Neuronal stem cell (in vitro differentiated cells): ENCODE data around the gene HEXD. TPM values are rescaled to one million over a fixed set of nuclear protein-coding genes. Genes with fewer than 3 reads are reported as not detected.

Source experiments
- DNase-seq: peaks from one replicate; pipeline ENCODE4 v3.0.0-alpha.2; 2013; ENCODE audit warnings: low spot score
- H2AFZ ChIP-seq: one replicate; pipeline ENCODE4 v1.6.1; 2013; ENCODE audit warnings: mild to moderate bottlenecking, low read length, inconsistent platforms
- H2AK5ac ChIP-seq: 2 replicates; pipeline ENCODE4 v1.6.1; 2013; ENCODE audit warnings: low read depth, mild to moderate bottlenecking, inconsistent platforms, low read length, moderate library complexity, mixed read lengths
- H2BK120ac ChIP-seq: 2 replicates; pipeline ENCODE4 v1.6.1; 2013; ENCODE audit warnings: low read depth, mild to moderate bottlenecking, inconsistent platforms, low read length, moderate library complexity, mixed read lengths
- H2BK12ac ChIP-seq: one replicate; pipeline ENCODE4 v1.6.1; 2013; ENCODE audit warnings: low read length, inconsistent platforms
- H2BK15ac ChIP-seq: 2 replicates; pipeline ENCODE4 v1.6.1; 2013; ENCODE audit warnings: mild to moderate bottlenecking, low read length, inconsistent platforms, mixed read lengths
- H2BK5ac ChIP-seq: one replicate; pipeline ENCODE4 v1.6.1; 2013; ENCODE audit warnings: inconsistent platforms, mild to moderate bottlenecking, low read length, moderate library complexity
- H3K14ac ChIP-seq: one replicate; pipeline ENCODE4 v1.6.1; 2013; ENCODE audit warnings: low read length, inconsistent platforms
- H3K18ac ChIP-seq: 2 replicates; pipeline ENCODE4 v1.6.1; 2013; ENCODE audit warnings: low read length, inconsistent platforms
- H3K23ac ChIP-seq: 2 replicates; pipeline ENCODE4 v1.6.1; 2013; ENCODE audit warnings: low read depth, mild to moderate bottlenecking, mixed read lengths, low read length, inconsistent platforms; ENCODE audit not compliant: poor library complexity
- H3K27ac ChIP-seq: replicated peaks from 3 replicates; pipeline ENCODE4 v1.5.1; 2013; ENCODE audit warnings: low read length, inconsistent platforms
- H3K27me3 ChIP-seq, 3 experiments: 2 replicates each; pipeline ENCODE4 v1.6.1; 2013; ENCODE audit warnings: low read length in 3 of 3, mild to moderate bottlenecking in 2 of 3, inconsistent platforms in 1 of 3, low read depth in 1 of 3, mixed read lengths in 1 of 3, moderate library complexity in 1 of 3; ENCODE audit not compliant: control insufficient read depth in 3 of 3, insufficient read depth in 3 of 3
- H3K36me3 ChIP-seq, 2 donors: replicated peaks in 1 of 2; 2 replicates each; pipeline ENCODE4 v1.6.1; 2013; ENCODE audit warnings: low read length in 2 of 2; ENCODE audit not compliant: control insufficient read depth in 2 of 2, insufficient read depth in 2 of 2
- H3K4ac ChIP-seq: 2 replicates; pipeline ENCODE4 v1.6.1; 2013; ENCODE audit warnings: inconsistent platforms, mild to moderate bottlenecking, low read length, moderate library complexity
- H3K4me1 ChIP-seq, 2 donors: 1 replicate in 1 of 2; 2 replicates in 1 of 2; pipeline ENCODE4 v1.6.1; 2013; ENCODE audit warnings: low read length in 2 of 2, low read depth in 1 of 2; ENCODE audit not compliant: control insufficient read depth in 2 of 2, insufficient read depth in 1 of 2
- H3K4me2 ChIP-seq: one replicate; pipeline ENCODE4 v1.6.1; 2013; ENCODE audit warnings: mild to moderate bottlenecking, low read length, inconsistent platforms; ENCODE audit not compliant: insufficient read depth, poor library complexity, severe bottlenecking
- H3K4me3 ChIP-seq, 2 donors: 2 replicates each; pipeline ENCODE4 v1.5.1; 2013; ENCODE audit warnings: low read length in 2 of 2, mild to moderate bottlenecking in 2 of 2, inconsistent platforms in 1 of 2, moderate library complexity in 1 of 2
- H3K79me1 ChIP-seq: one replicate; pipeline ENCODE4 v1.6.1; 2013; ENCODE audit warnings: low read depth, mild to moderate bottlenecking, inconsistent platforms, low read length, moderate library complexity
- H3K9ac ChIP-seq: one replicate; pipeline ENCODE4 v1.6.1; 2013; ENCODE audit warnings: mild to moderate bottlenecking, low read depth, low read length, inconsistent platforms; ENCODE audit not compliant: poor library complexity
- H3K9me3 ChIP-seq, 2 donors: replicated peaks in 1 of 2; 2 replicates each; pipeline versions ENCODE3 to v1.6.1; 2013; ENCODE audit warnings: low read length in 2 of 2, mild to moderate bottlenecking in 2 of 2, inconsistent platforms in 1 of 2, low read depth in 1 of 2, mixed read lengths in 1 of 2, moderate library complexity in 1 of 2; ENCODE audit not compliant: control insufficient read depth in 2 of 2, insufficient read depth in 1 of 2
- H4K8ac ChIP-seq: one replicate; pipeline ENCODE4 v1.6.1; 2013; ENCODE audit warnings: low read depth, mild to moderate bottlenecking, inconsistent platforms, low read length, moderate library complexity
- H4K91ac ChIP-seq: one replicate; pipeline ENCODE4 v1.6.1; 2013; ENCODE audit warnings: low read length, low read depth, mild to moderate bottlenecking, inconsistent platforms; ENCODE audit not compliant: poor library complexity
- WGBS, 2 donors: extraction: QIAGEN DNeasy Blood & Tissue Kit; methylation state at CpG; one replicate each; pipeline ENCODE4 v1.1.7; 2013; ENCODE audit warnings: missing lambda C conversion rate in 2 of 2, mixed read lengths in 1 of 2; ENCODE audit not compliant: insufficient read length in 2 of 2, insufficient replicate concordance in 1 of 2; ENCODE audit errors: extremely low coverage in 2 of 2; 5-methylcytosine and 5-hydroxymethylcytosine counted together
- polyA plus RNA-seq, 2 experiments: library from polyadenylated mRNA; stranded (reverse); fragments of 200-250 nt; gene quantifications; one replicate each; pipeline ENCODE4 v1.2.3, GENCODE V29; 2013

Gene HEXD
- 19.9 TPM for polyA plus RNA-seq (2013, experiment 1 of 2)
- polyA plus RNA-seq (2013, experiment 2 of 2): 19.4 TPM

GRCh38 chr17:82418001-82418986 is at the start of gene HEXD, which contains the start of gene OGFOD3:
HEXD (plus strand) TSS chr17:82418347; CDS start chr17:82419800, 1,453 bp downstream.
OGFOD3 (minus strand) TSS chr17:82418586; CDS start chr17:82418485, 101 bp downstream.
- H2BK5ac ChIP-seq: no peak within 1 kb of the TSS
- H3K4me1 ChIP-seq: peaks cover 5% of the 10 kb centered on the region in 2 donors
- H3K14ac ChIP-seq: peak within 1 kb of the TSS; percentile 71
- peaks cover 3 to 4% of the 10 kb centered on the region in 2 donors for H3K9me3 ChIP-seq
- H2AK5ac ChIP-seq: peak within 1 kb of the TSS; percentile 47
- no CpG with 5 or more reads among the region's 108 CpGs for WGBS, 2 donors
- H3K36me3 ChIP-seq: peaks cover 9 to 36% of the 10 kb centered on the region in 2 donors
- peak; percentile 90 for DNase-seq
- H2BK12ac ChIP-seq: peak within 1 kb of the TSS; percentile 90
- H3K27me3 ChIP-seq: peaks cover 0 to 2% (median 0%) of the 10 kb centered on the region in 3 experiments
- H3K9ac ChIP-seq: peak within 1 kb of the TSS; percentile 96
- H3K4me2 ChIP-seq: peak within 1 kb of the TSS; percentile 98
- peak within 1 kb of the TSS; percentile 100 for H3K18ac ChIP-seq
- peak within 1 kb of the TSS; percentile 86 for H3K27ac ChIP-seq
- H4K8ac ChIP-seq: no peak within 1 kb of the TSS
- H2BK15ac ChIP-seq: peak within 1 kb of the TSS; percentile 67
- no peak within 1 kb of the TSS for H2BK120ac ChIP-seq
- H4K91ac ChIP-seq: no peak within 1 kb of the TSS
- peak within 1 kb of the TSS; percentile 98 for H3K23ac ChIP-seq
- H3K4ac ChIP-seq: no peak within 1 kb of the TSS
- peak within 1 kb of the TSS; percentile 96 for H2AFZ ChIP-seq
- peaks cover 2% of the 10 kb centered on the region for H3K79me1 ChIP-seq
- H3K4me3 ChIP-seq: peak within 1 kb of the TSS; percentile 94 to 100

DNA sequence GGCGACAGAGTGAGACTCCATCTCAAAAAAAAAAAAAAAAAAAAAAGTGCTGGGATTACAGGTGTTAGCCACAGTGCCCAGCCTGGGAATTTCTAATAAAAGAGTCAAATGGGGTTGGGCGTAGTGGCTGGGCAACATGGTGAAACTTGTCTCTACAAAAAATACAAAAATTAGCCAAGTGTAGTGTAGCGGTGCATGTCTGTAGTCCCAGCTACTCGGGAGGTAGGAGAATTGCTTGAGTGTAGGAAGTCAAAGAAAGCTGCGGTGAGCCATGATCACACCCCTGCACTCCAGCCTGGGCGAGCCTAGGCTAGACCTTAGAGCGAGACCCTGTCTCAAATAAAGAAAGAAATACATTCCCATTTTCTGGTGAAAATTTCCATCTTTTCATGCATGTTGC is 48.9 kb upstream of the HEXD start:
- H3K23ac ChIP-seq: no peak overlapping the region
- H3K9ac ChIP-seq: no peak overlapping the region
- H3K36me3 ChIP-seq: no peaks in the 10 kb centered on the region
- H3K27me3 ChIP-seq: peaks cover 6 to 37% (median 27%) of the 10 kb centered on the region in 3 experiments
- H2AFZ ChIP-seq: no peak overlapping the region
- H3K9me3 ChIP-seq: peaks cover 0 to 3% of the 10 kb centered on the region in 2 donors
- H2BK12ac ChIP-seq: no peak overlapping the region
- H3K79me1 ChIP-seq: peaks cover 4% of the 10 kb centered on the region
- H3K4me1 ChIP-seq: peaks cover 11 to 12% of the 10 kb centered on the region in 2 donors
- H4K8ac ChIP-seq: no peak overlapping the region
- H2AK5ac ChIP-seq: no peak overlapping the region
- no peak for DNase-seq
- no peak overlapping the region for H4K91ac ChIP-seq
- no peak overlapping the region for H2BK15ac ChIP-seq
- H3K4me3 ChIP-seq: no peak overlapping the region
- no peak overlapping the region for H3K4me2 ChIP-seq
- no peak overlapping the region for H3K4ac ChIP-seq
- no CpG with 5 or more reads among the region's 7 CpGs for WGBS, 2 donors
- H3K18ac ChIP-seq: no peak overlapping the region
- no peak overlapping the region for H3K14ac ChIP-seq
- no peak overlapping the region for H2BK120ac ChIP-seq
- no peak overlapping the region for H2BK5ac ChIP-seq
- H3K27ac ChIP-seq: no peak overlapping the region

DNA sequence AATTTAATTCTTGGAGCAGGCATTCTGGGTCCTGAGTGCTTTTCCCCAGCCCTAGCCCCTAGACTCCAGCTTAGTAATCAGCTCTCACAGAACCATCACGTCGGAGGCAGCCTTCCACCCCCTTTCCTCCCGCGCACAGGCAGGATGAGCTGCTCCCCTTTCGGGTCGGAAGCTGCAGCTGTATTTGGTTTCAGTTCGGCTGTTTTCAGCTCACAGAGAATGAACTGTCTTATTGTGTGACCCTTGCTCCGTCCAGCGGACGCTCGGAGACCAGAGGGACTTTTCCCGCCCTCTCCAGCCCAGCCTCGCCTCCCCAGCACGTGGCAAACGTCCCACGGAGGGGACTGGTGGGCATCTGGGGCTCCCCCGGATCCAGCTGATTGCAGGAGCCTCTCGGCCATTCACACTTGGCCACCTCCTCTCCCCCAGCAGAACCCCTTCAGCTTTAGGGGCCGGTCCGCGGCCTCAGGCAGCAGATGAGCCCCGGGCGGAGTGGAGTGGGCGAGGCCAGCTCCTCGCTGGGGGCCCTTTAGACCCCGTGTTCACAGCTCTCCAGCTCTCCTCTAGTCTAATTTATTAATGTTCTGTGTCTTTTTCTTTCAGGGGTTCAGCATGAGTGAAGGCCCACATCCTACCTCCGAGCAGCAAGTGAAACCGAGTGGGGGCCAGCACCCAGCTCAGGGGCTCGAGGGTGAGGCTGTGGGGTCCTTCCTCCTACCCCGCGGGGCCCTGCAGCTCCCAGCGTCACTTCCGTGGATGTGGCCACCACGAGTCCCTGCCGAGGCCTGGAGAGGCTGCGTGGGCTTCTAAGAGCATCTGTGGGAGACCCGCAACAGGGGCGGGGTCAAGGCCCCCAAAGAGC is 47.4 kb upstream of the HEXD start:
- Histone ChIP-seq H3K27ac (peak overlapping the region; percentile 20), H3K79me1 (peaks cover 8% of the 10 kb centered on the region), H3K18ac (peak overlapping the region; percentile 70), H3K23ac (no peak overlapping the region), H3K4ac (no peak overlapping the region), H2BK12ac (no peak overlapping the region), H2BK120ac (no peak overlapping the region), H3K14ac (peak overlapping the region; percentile 22), H3K9ac (no peak overlapping the region), H3K4me2 (peak overlapping the region; percentile 89), H2BK15ac (peak overlapping the region; percentile 58), H4K8ac (no peak overlapping the region), H4K91ac (no peak overlapping the region), H3K4me1 (peaks cover 7 to 12% of the 10 kb centered on the region in 2 donors), H3K4me3 (no peak overlapping the region), H2AFZ (peak overlapping the region; percentile 67), H3K36me3 (no peaks in the 10 kb centered on the region), H3K27me3 (peaks cover 6 to 38% (median 37%) of the 10 kb centered on the region in 3 experiments), H2BK5ac (peak overlapping the region; percentile 7), H2AK5ac (peak overlapping the region; percentile 44), H3K9me3 (peaks cover 3 to 4% of the 10 kb centered on the region in 2 donors)
- no peak for DNase-seq
- no CpG with 5 or more reads among the region's 38 CpGs for WGBS, 2 donors
